HS-5 (cell line): ENCODE measurements around the gene MXRA7.
"Not testable (repeated sequence)": the region's sequence is repeated elsewhere in the genome, so short reads cannot be mapped to it uniquely, and the experiment has no call there.

Experiments used
- DNase-seq: peaks from one replicate; pipeline ENCODE4 v3.0.0-alpha.2; 2012; ENCODE audit warnings: low read depth

Gene MXRA7, protein sequence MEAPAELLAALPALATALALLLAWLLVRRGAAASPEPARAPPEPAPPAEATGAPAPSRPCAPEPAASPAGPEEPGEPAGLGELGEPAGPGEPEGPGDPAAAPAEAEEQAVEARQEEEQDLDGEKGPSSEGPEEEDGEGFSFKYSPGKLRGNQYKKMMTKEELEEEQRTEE

DNA sequence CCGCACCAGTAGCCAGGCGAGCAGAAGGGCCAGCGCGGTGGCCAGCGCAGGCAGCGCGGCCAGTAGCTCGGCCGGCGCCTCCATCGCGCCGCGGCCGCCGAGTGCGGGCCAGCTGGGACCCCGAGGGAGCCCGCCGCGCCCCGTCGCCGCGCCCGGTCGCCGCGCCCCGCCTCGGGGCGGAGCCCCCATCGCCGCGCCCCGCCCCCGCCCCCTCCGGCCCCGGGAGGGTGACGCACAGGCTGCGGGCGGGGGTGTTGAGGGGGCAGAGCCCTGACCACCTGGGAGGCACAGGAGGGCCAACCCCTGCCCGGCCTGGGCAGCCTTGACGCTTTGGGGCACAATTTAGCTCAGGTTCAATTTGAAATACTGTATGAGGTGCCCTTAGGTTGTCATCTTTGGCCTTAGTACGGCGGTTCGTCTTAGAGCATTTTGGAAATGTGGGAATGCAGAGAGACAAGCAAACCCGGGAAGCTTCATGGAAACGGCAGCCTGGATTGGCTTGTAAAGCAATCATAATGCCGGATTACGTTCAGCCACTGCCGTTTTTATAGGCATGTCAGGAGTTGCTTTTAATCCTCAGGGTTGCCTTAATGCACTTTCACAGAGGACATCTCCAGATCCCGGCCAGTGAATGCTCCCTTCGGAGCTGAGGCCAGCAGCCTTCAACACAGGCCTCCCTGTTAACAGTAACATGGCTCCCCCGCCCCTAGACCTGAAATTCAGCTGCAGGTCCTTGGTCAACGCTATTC, at the start of gene MXRA7:
TSS of gene MXRA7 (minus strand) at position 103 of the 749 bp plus-strand sequence. CDS start at position 84, 19 bp downstream.
- no peak for DNase-seq

GRCh38 chr17:76758570-76758969, 47.8 kb upstream of the MXRA7 start:
- DNase-seq = no peak

DNA sequence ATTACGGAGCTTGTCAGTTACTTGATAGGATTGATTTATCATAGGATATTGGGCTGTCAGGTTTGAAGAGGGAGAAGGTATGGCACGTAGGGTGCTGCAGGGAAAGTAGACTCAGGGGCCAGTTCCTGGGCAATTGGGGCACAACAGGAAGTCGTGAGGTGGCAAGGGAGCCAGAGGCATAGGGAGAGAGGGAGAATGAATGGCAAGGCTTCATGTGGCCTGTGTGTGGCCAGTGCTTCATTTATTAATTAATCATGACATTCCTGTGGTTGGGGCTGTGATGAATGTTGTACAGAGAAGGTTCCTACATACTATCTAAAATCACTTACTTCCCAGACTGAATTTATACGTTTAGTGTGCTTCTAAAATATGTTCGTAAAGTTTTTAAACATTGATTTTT, 46.5 kb upstream of the MXRA7 start:
- DNase-seq = no peak

DNA sequence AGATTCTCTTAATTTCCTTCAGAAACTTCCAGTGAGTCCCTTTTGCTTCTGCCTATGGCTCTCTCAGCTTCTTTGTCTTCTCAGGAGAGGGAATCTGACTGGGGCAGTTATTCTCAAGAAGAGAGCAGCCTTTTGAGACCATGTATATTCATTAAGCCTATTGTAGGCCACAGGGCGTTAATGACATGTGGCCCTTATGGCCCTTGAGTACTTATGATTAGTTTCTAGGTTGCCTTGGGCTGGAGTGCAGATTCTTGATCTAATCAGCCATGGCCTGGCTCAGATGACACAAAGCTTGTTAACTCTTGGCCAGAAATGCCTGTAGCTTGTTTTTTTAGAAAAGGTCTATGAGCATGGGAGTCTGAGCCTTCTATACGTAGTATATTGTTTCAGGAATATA, 44.5 kb upstream of the MXRA7 start:
- DNase-seq = no peak

- DNase-seq = no peak
Observed at GRCh38 chr17:76753061-76753961, 42.5 kb upstream of the MXRA7 start.

GRCh38 chr17:76752006-76752405, 41.2 kb upstream of the MXRA7 start:
- no peak for DNase-seq

GRCh38 chr17:76751416-76751993, 40.7 kb upstream of the MXRA7 start:
- DNase-seq = no peak

GRCh38 chr17:76748657-76749056, 37.9 kb upstream of the MXRA7 start:
- DNase-seq = no peak

GRCh38 chr17:76747716-76748363, 37.1 kb upstream of the MXRA7 start:
- DNase-seq = no peak

- DNase-seq = not testable (repeated sequence)
Observed at GRCh38 chr17:76745785-76746184, 35.0 kb upstream of the MXRA7 start.

DNA sequence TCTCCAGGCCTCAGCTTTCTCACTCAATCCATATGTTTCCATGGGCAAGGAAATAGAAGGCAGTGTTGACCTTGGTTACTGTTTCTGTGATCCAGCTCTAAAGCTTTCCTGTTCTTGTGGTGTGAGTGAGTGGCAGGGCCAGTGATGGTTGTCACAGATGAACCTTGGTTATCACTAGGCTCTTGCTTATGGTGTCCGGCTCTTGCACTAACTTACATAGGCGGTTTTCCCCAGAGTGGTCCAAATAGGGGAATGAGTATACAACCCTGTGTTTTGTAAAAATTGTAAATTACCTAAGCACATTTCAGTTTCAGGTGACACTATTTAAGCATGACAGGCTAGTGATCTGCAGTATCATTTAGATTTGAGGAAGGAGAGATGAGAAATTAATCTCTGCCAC, 34.0 kb upstream of the MXRA7 start:
- no peak for DNase-seq

GRCh38 chr17:76742958-76743357, 32.2 kb upstream of the MXRA7 start:
- DNase-seq = no peak

- DNase-seq = no peak
Observed at GRCh38 chr17:76740329-76741118, 29.8 kb upstream of the MXRA7 start.

GRCh38 chr17:76739568-76740115, 28.9 kb upstream of the MXRA7 start:
- DNase-seq = not testable (repeated sequence)

DNA sequence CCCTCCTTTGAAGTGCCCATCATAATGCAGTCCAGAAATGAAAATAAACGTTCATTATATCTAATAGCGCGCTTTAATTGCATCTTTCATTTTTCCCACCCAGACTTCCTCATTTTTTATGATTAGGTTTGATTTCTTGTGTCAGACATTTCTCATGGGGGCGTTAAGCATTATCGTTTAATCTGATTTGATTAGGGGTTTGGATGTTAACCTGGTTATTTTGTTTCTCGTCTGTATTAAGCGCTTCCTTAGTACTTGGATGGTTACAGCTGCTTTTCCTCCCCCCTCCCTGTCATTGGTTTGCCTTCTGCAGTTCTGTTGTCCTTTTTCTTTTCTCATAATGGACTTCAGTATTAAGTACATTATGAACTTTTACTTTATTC, 27.7 kb upstream of the MXRA7 start:
- no peak for DNase-seq

- peak; percentile 76 for DNase-seq
Observed at GRCh38 chr17:76737676-76738467, 27.1 kb upstream of the MXRA7 start, which contains the start of gene MFSD11. Gene MFSD11, plus strand, starts transcription at chr17:76738119. Its CDS starts 234 bp downstream, at chr17:76738353.

- peak; percentile 92 for DNase-seq
Observed at GRCh38 chr17:76737082-76737675, 26.4 kb upstream of the MXRA7 start, which contains the start of gene SRSF2. Gene SRSF2, minus strand, starts transcription at chr17:76737331. Its CDS starts 171 bp downstream, at chr17:76737160.

- no peak for DNase-seq
Observed at GRCh38 chr17:76736349-76737081, 25.8 kb upstream of the MXRA7 start.
